ENCODE data around the gene FXYD4.
"Not testable (repeated sequence)": the region's sequence is repeated elsewhere in the genome, so short reads cannot be mapped to it uniquely, and the experiment has no call there.

Gene FXYD4, protein sequence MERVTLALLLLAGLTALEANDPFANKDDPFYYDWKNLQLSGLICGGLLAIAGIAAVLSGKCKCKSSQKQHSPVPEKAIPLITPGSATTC

DNA sequence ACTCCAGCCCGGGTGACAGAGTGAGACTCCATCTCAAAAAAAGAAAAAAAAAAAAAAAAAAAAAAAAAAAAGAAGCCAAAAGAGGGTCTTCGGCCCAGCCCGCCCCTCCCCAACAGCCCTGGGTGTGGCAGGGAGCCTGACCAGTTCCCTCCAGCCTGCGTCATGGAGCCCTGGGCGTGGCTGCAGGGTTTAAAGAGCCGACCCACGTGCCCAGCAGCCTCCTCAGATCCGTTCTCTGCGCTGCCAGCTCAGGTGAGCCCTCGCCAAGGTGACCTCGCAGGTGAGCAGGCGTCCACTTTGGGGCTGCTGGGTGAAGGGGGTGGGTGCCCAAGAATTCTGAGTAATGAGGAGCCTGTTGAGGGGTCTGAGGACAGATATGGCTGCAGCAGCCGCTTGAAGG is at the start of gene FXYD4:
TSS of gene FXYD4 (plus strand) at position 219 of the 400 bp plus-strand sequence. CDS start 2,111 bp downstream, outside the sequence.
- no peak for DNase-seq

DNA sequence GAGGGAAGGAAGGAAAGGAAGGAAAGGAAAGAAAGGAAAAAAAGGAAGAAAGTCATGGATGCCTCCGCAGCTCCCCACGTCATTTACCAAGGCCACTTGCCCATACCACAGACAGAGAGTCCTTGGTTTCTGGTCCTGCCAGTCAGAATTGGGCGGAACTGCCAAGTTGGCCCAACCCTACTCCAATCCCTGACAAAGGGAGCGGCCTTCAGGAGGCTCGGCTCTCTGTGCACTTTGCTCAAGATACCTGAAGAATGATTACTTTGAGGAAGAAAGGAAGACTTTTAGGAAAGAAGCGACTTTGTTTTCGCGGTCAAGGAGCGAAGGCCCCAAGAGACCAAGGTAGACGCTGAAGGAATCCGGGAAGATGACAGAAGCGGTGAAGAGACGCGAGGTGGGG is 49.1 kb upstream of the FXYD4 start:
- DNase-seq: no peak

DNA sequence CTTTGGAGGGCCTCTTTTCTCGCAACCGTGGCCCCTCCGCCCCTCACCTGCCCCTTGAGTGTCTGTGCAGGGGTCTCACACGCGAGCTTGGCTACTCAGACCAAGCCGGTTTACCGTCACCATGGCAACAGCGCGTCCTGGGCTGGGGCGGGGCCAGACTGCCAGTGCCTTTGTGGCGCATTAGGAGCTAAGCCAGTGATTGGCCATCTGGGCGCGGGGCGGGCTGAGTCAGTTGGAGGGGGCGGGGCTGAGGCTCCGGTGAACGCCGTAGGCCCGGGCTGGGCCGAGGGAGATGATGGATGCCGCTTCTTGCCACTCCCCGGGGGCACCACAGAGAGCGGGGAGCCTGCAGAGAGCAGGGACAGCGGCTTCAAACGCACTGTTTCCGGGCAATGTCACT is 48.7 kb upstream of the FXYD4 start:
- DNase-seq: peak; percentile 73

DNA sequence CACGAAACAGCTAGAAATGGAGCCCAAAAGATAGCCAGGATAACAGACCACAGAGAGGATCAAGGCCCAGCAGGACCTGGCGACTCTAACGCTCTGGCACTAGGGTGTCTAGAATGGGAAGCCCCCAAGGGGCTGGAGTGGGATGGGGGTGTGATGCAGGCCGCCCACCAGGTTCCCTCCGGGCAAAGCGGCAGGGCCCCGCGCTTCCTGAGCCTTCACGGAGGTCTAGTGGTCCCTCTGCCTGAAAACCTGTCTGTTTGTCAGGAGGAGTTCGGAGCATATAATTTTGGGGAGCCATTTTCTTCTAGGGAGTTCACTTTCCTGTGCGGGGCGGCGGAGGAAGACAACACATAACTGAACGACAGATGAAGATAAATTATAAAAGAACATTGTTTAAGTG is 48.2 kb upstream of the FXYD4 start:
- DNase-seq: no peak

DNA sequence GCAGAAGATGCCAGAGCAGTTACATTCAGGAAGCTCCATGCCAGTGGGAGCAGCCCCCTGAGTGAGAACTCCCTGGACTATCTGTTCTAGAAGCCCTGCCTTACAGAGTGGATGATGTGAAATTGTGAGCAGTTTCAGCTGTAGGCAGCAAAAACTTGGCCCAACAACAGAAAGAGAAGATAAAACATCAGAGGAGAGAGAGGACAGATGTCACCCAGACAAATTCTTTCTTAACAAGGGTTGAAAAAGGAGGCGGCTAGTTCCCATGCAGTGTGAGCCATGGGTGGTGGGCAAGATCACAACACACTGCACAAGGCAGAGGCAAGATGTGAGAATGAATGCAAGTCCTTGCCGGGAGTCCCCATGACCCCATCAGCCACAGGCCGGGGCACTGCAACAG is 46.6 kb upstream of the FXYD4 start:
- DNase-seq: no peak

DNA sequence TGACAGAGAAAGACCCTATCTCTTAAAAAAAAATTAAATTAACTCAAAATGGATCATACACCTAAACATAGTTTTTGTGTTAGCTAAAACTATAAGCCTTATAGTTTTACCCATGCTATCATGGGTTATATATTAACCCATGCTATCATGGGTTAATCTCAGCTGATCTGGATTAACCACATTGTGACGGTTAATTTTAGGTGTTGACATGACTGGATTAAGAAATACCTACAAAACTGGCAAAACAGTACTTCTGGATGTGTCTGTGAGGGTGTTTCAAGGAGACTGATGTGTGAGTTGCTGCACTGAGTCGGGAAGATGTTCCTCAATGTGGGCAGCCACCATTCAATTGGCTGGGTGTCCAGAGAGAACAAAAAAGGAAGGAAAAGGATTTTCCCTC is 44.3 kb upstream of the FXYD4 start:
- no peak for DNase-seq

DNA sequence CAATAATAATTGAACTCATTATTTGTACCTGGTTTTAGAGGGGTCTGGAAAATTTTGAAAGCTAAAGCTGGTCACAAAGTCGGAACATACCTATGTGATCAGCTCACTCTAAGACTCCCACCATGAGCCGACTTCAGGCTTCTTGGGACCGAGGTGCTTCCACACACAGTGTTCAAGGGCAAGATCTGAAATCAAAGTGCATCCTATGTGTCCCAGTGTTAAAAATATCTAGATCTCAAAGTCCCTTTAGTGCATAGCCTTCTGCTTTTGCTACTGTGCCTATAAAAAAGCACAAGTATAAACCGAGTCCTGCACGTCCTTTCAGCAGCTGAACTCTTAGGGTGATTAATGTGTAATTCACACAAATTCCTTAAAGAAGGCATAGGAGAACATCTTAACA is 43.5 kb upstream of the FXYD4 start:
- DNase-seq: no peak

DNA sequence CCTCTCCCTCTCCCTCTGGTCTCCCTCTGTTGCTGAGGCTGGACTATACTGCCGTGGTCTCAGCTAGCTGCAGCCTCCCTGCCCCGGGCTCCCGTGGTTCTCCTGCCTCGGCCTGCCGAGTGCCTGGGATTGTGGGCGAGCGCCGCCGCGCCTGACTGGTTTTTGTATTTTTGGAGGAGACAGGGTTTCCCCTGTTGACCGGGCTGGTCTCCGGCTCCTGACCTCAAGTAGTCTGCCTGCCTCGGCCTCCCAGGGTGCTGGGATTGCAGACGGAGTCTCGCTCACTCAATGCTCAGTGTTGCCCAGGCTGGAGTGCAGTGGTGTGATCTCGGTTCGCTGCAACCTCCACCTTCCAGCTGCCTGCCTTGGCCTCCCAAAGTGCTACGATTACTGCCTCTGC is 42.6 kb upstream of the FXYD4 start:
- not testable (repeated sequence) for DNase-seq

DNA sequence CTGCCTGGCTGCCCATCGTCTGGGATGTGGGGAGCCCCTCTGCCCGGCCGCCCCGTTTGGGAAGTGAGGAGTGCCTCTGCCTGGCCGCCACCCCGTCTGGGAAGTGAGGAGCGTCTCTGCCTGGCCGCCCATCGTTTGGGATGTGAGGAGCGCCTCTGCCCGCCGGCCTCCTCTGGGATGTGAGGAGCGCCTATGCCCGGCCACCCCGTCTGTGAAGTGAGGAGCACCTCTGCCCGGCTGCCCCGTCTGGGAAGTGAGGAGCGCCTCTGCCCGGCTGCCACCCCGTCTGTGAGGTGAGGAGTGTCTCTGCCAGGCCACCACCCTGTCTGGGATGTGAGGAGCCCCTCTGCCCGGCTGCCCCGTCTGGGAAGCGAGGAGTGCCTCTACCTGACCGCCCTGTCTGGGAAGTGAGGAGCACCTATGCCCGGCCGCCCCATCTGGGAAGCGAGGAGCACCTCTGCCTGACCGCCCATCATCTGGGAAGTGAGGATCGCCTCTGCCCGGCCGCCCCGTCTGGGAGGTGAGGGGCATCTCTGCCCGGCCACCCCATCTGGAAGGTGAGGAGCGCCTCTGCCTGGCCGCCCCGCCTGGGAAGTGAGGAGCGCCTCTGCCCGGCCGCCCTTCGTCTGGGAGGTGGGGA is 42.1 kb upstream of the FXYD4 start:
- not testable (repeated sequence) for DNase-seq

DNA sequence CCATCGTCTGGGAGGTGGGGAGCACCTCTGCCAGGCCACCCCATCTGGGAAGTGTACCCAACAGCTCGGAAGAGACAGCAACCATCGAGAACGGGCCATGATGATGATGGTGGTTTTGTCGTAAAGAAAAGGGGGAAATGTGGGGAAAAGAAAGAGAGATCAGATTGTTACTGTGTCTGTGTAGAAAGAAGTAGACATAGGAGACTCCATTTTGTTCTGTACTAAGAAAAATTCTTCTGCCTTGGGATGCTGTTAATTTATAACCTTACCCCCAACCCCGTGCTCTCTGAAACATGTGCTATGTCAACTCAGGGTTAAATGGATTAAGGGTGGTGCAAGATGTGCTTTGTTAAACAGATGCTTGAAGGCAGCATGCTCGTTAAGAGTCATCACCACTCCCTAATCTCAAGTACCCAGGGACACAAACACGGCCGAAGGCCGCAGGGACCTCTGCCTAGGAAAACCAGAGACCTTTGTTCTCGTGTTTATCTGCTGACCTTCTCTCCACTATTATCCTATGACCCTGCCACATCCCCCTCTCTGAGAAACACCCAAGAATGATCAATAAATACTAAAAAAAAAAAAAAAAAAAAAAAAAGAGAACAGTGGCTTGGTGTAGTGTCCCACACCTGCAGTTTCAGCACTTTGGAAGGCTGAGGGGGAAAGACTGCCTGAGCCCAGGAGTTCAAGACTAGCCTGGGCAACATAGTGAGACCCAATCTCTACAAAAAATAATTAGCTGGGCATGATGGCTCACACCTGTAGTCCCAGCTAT is 41.2 kb upstream of the FXYD4 start:
- not testable (repeated sequence) for DNase-seq

DNA sequence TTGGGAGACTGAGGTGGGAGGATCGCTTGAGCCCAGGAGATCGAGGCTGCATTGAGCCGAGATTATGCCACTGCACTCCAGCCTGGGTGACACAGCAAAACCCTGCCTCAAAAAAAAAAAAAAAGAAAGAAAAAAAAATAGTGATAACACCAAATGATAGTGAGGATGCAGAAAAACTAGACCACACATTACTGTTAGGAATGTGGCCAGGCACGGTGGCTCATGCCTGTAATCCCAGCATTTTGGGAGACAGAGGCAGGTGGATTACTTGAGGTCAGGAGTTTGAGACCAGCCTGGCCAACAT is 40.7 kb upstream of the FXYD4 start:
- DNase-seq: not testable (repeated sequence)

DNA sequence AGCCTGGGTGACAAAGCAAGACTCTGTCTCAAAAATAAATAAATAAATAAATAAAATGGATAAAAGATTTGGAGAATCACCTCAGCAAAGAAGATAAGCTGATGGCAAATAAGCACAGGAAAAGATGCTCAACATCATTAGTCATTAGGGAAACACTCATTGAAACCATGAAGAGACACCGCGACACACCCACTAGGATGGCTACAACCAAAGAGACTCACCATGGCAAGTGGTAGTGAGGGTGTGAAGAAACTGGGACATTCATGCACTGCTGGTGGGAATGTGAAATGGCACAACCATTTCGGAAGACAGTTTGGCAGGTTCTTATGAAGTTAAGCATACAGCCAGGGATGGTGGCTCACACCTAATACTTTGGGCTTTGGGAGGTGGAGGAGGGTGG is 37.8 kb upstream of the FXYD4 start:
- DNase-seq: no peak

DNA sequence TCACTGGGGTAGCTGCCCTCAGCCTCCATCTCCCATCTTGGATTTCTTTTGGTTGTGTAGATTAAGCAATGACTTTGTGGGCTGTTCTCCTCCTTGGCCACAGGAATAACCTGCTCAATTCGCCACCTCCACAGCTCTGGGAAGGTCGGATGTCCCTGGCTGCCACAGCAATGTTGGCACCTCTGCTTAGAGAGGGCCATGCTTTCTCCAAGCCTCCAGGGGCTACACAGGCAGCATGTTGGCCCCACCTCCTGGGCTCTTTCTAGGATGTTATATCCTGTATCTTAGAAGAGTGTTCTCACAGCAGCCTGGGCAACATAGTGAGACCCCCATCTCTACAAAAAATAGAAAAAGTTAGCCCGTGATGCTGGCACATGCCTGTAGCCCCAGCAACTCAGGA is 35.4 kb upstream of the FXYD4 start:
- DNase-seq: no peak

DNA sequence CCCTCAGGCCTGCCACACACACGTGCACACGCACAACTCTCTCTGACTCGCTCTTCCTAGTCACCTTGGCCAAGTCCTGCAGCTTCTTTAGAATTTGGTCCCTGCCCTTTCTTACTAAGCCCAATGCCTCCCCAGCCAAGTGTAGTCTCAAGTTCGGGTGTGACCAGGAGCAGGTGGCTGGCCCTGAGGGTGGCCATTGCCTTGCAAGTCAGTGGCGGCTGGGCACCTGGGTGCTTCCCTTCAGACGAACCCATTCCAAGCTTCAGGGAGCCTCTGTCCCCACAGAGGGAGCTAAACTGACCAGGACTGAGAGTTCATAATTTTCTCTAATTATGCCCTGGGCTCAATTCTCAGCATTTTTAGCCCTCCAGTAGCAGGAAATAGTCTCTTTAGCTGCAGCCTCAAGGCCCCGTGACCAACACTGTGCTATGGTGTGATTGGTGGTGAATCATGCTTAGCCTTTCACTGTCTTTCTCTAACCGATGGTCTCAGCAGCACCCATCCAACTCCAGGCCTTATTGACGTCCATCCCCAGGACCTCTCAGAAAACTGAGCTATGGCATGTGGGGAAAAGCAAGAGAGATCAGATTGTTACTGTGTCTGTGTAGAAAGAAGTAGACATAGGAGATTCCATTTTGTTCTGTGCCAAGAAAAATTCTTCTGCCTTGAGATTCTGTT is 34.7 kb upstream of the FXYD4 start:
- DNase-seq: no peak

DNA sequence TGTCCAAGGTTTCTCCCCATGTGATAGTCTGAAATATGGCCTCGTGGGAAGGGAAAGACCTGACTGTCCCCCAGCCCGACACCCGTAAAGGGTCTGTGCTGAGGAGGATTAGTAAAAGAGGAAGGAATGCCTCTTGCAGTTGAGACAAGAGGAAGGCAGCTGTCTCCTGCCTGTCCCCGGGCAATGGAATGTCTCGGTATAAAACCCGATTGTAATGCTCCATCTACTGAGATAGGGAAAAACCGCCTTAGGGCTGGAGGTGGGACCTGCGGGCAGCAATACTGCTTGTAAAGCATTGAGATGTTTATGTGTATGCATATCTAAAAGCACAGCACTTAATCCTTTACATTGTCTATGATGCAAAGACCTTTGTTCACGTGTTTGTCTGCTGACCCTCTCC is 33.9 kb upstream of the FXYD4 start:
- not testable (repeated sequence) for DNase-seq

DNA sequence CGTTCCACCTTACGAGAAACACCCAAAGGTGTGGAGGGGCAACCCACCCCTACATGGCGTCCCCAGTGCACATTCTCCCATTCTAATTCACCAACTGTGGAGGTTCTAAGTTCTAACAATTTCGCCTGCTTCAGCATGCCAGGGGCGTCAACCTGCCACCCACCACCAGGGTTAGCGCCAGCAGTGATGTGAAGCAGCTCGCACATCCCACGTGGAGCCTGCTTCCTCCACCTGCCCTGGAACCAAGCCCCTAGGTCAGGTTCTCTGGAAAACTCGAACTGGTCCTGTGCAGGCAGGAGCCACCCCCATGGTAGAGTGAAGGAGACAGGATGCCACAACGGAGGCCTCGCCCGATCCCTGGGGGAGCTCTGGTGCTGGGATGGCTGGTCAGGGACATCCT is 33.3 kb upstream of the FXYD4 start:
- DNase-seq: no peak

DNA sequence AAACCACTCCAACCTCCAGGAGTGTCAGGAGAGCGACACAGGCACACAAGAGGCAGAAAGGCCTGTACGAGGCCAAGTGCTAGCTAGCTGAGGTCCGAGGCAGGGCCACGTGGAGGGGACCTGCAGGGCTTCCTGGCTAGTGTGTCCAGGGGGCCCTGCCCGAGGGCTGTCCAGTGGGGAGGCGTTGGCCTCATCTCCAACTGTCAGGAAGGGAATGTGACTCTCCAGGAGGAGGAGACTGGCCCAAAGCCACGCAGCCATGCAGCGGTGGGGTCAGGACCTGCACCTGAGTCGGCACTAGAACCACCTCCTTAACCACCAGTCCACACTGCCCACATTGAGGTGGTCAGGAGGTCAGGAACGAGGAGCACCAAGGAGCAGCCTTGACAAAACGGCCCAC is 32.3 kb upstream of the FXYD4 start:
- no peak for DNase-seq

DNA sequence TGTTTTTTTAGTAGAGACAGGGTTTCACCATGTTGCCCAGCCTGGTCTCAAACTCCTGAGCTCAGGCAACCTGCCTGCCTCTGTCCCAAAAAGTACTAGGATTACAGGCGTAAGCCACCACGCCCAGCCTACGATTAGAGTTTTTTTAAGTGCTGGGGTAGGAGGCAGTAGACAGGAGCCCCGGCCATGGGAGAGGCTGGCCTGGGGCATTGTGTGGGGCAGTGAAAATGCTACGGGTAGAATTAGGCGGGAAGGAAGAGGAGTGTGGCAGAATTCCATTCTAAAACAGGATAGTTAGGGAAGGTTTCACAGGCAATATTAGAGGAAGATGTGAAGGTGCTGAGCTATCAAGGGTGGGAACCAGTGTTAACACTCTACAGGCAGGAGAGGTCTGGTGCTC is 31.3 kb upstream of the FXYD4 start:
- DNase-seq: no peak

DNA sequence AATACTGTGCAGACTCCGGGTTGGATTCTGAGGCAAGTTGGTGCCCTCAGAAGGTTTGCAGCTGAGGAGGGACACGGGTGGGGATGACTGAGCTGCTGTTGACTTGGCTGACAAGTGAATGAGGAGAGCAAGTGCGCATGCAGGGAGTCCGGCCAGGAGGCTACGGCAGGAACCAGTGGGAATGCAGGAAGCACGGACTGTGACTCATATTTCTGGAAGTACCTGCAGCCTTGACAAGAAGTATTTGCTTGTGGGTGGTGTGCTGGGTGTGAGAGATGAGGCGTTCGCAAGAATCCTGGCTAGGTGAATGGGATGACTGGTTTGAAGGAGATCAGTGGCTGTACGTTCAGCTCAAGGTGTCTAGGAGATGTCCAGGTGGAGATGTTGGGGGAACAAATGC is 30.8 kb upstream of the FXYD4 start:
- DNase-seq: no peak

DNA sequence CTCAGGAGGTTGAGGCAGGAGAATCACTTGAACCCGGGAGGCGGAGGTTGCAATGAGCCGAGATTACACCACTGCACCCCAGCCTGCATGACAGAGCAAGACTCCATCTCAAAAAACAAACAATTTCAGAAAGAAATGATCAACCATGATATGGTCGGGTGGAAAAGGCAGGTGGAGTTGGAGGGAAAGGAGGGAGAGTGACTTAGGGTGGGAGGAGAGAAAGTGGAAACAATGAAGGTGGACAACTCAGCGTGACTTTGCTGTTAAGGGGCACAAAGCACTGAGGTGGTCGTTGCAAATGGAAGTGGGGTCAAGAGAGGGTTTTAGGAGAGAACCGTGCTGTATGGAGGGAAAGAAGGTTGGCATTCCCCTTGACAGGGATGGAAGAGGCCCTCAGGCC is 30.0 kb upstream of the FXYD4 start:
- no peak for DNase-seq

DNA sequence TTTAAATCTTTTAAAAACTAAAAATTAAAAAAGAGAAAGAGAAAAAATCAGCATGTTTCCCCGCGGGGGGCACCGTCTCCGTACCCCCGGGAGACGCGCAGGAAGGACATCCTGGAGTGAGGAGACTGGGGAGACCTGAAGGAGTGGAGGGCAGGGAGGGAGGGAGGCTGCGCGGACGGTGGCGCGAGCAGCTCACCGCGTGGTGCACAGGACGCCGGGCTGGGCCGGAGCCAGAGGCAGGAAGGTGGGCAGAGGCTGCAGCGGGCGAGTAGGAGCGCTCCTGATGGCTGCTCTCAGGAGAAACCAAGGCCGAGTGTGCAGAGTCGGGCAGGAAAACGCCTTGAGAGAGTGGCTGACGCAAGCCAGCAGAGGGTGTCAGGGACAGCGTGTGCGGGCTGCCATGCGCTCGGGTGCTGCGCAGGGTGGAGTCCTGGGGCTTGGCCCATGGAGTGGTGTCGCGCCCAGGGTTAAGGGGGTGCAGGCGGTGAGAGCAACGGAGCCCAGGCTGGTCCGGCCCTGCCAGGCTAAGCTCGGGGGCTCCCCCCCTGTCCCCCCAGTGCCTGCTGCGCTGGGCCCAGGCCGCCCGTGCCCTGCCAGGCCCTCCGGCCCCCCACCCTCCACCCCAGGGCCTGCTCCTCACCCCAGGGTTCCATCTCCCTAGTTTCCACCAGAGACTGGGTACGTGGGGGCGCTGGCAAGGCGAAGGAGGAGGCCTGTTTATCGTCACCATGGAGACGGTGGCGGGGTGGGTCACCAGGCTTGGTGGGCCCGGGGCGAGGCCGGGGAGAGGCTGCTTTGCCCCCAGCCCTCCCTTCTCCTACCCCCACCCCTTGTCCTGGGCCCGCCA is 28.9 kb upstream of the FXYD4 start:
- DNase-seq: no peak

DNA sequence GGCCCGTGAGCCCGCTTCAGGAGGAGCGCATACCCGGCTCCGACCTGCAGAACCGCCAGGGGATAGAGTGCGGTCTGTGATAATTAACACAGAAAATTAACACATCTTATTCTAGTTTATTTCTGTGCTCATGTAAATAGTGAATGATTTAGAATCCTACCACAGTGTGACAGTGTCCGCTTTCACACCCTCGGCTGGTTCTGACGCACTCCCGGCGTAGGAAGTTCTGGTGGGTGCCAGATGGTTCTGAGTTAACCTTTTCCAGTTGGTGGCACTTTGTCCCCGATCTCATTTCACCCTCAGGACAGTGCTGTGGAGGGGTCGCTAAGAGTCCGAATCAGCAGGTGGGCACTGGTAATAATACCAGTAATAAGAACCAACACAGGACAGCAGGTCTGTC is 28.3 kb upstream of the FXYD4 start:
- DNase-seq: no peak

DNA sequence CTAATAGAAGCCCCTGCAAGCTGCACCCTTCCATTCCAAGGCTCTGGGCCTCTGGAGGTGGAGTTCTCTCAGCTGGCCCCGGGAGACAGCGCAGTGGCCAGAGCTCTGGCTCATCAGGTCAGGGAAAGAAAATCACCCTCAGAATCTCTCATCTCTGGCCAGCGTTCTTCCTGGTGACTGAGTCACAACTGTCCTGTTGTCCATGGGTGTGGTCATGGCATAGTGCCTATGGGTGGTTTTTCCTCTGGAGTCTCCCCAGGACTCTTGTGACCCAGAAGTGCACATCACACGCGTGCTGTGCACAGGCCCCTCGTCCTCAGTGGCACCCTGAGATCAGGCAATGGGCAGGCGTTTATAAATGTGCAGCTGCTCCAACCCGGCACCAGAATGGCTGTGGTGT is 27.4 kb upstream of the FXYD4 start:
- no peak for DNase-seq

All from fibroblast of skin of right biceps (primary cell).